HEK293 (cell line): Measurements from ENCODE around the gene PIK3IP1.

Source experiments
- CTCF ChIA-PET: fragments of 350-600 bp; formaldehyde crosslinking; extraction: SDS; loops from one replicate; lab custom pipeline; 2021; ENCODE audit warnings: antibody characterized with exemption; lab: Yijun Ruan, JAX
- POLR2A ChIA-PET: fragments of 300-600 bp; formaldehyde crosslinking; extraction: SDS; loops from one replicate; lab custom pipeline; 2020; ENCODE audit warnings: antibody characterized with exemption, inconsistent platforms; lab: Yijun Ruan, JAX
- H3K27ac ChIP-seq: fragments of 200-500 bp; sonication (Bioruptor generic); 2 replicates; pipeline ENCODE4 v1.5.1; 2014; ENCODE audit warnings: low read depth, low read length, control low read depth, inconsistent platforms; ENCODE audit errors: extremely low read depth
- H3K36me3 ChIP-seq, 2 experiments: fragments of 200-500 bp in 1 of 2; sonication (Bioruptor generic) in 1 of 2; 1 replicate in 1 of 2; 2 replicates in 1 of 2; pipeline ENCODE4 v1.5.1; 2014 to 2017; ENCODE audit warnings: inconsistent platforms in 2 of 2, low read length in 2 of 2; ENCODE audit not compliant: control insufficient read depth in 2 of 2, insufficient read depth in 1 of 2
- H3K4me1 ChIP-seq: fragments of 200-500 bp; sonication (Bioruptor generic); 2 replicates; pipeline ENCODE4 v1.5.1; 2014; ENCODE audit warnings: mild to moderate bottlenecking, low read length, inconsistent platforms; ENCODE audit not compliant: control insufficient read depth, insufficient read depth
- H3K4me3 ChIP-seq: 2 replicates; pipeline ENCODE4 v1.5.1; 2011; ENCODE audit warnings: low read depth, mild to moderate bottlenecking, control low read depth, low read length, moderate library complexity
- H3K9me3 ChIP-seq: fragments of 200-500 bp; sonication (Bioruptor generic); 2 replicates; pipeline ENCODE4 v1.5.1; 2014; ENCODE audit warnings: low read depth, low read length, inconsistent platforms; ENCODE audit not compliant: control insufficient read depth, insufficient read depth
- AEBP2 ChIP-seq: fragments of 450-650 bp; formaldehyde crosslinking; IDR thresholded peaks from 2 replicates; pipeline ENCODE4 v1.5.1; 2016; ENCODE audit warnings: missing biosample characterization, missing genetic modification characterization, borderline replicate concordance
- KLF1 ChIP-seq: fragments of 450-650 bp; formaldehyde crosslinking; IDR thresholded peaks from 2 replicates; pipeline ENCODE4 v1.5.1; 2016; ENCODE audit warnings: missing biosample characterization, missing genetic modification characterization
- ZBTB20 ChIP-seq: fragments of 450-650 bp; formaldehyde crosslinking; IDR thresholded peaks from 2 replicates; pipeline ENCODE4 v1.5.1; 2016; ENCODE audit warnings: missing biosample characterization, missing genetic modification characterization
- ZBTB44 ChIP-seq: fragments of 450-650 bp; IDR thresholded peaks from 2 replicates; pipeline ENCODE4 v1.5.1; 2018; ENCODE audit warnings: missing biosample characterization, mild to moderate bottlenecking, missing genetic modification characterization
- ZBTB48 ChIP-seq: fragments of 450-650 bp; formaldehyde crosslinking; IDR thresholded peaks from 2 replicates; pipeline ENCODE4 v1.5.1; 2016; ENCODE audit warnings: missing biosample characterization, missing genetic modification characterization
- ZNF121 ChIP-seq: fragments of 450-650 bp; formaldehyde crosslinking; IDR thresholded peaks from 2 replicates; pipeline ENCODE4 v1.5.1; 2016; ENCODE audit warnings: missing biosample characterization, missing genetic modification characterization
- ZNF138 ChIP-seq: fragments of 450-650 bp; formaldehyde crosslinking; IDR thresholded peaks from 2 replicates; pipeline ENCODE4 v1.5.1; 2016; ENCODE audit warnings: missing biosample characterization, missing genetic modification characterization, borderline replicate concordance
- ZNF202 ChIP-seq: fragments of 450-650 bp; formaldehyde crosslinking; IDR thresholded peaks from 2 replicates; pipeline ENCODE4 v1.5.1; 2016; ENCODE audit warnings: missing biosample characterization, missing genetic modification characterization, borderline replicate concordance
- ZNF223 ChIP-seq: fragments of 450-650 bp; formaldehyde crosslinking; IDR thresholded peaks from 2 replicates; pipeline ENCODE4 v1.5.1; 2016; ENCODE audit warnings: missing biosample characterization, missing genetic modification characterization
- ZNF274 ChIP-seq, 2 experiments: fragments of 200-500 bp in 1 of 2; fragments of 450-650 bp in 1 of 2; sonication (Bioruptor generic) in 1 of 2; formaldehyde crosslinking in 1 of 2; IDR thresholded peaks; 2 replicates each; pipeline versions ENCODE4 v1.5.1 to v1.6.1; 2014 to 2016; ENCODE audit warnings: borderline replicate concordance in 1 of 2, inconsistent platforms in 1 of 2, low read length in 1 of 2, missing biosample characterization in 1 of 2, missing genetic modification characterization in 1 of 2
- ZNF302 ChIP-seq: fragments of 450-650 bp; formaldehyde crosslinking; IDR thresholded peaks from 2 replicates; pipeline ENCODE4 v1.5.1; 2016; ENCODE audit warnings: missing biosample characterization, missing genetic modification characterization, low read depth
- ZNF426 ChIP-seq: fragments of 450-650 bp; formaldehyde crosslinking; IDR thresholded peaks from 2 replicates; pipeline ENCODE4 v1.5.1; 2017; ENCODE audit warnings: missing biosample characterization, missing genetic modification characterization, mild to moderate bottlenecking, inconsistent platforms, moderate library complexity
- ZNF623 ChIP-seq: fragments of 450-650 bp; formaldehyde crosslinking; IDR thresholded peaks from 2 replicates; pipeline ENCODE4 v1.5.1; 2016; ENCODE audit warnings: missing biosample characterization, missing genetic modification characterization
- ZNF645 ChIP-seq: fragments of 450-650 bp; formaldehyde crosslinking; IDR thresholded peaks from 2 replicates; pipeline ENCODE4; 2016; ENCODE audit warnings: missing biosample characterization, missing genetic modification characterization
- ZNF701 ChIP-seq: fragments of 450-650 bp; formaldehyde crosslinking; IDR thresholded peaks from 2 replicates; pipeline ENCODE4 v1.5.1; 2016; ENCODE audit warnings: missing biosample characterization, missing genetic modification characterization
- ZSCAN16 ChIP-seq: fragments of 450-650 bp; formaldehyde crosslinking; IDR thresholded peaks from 2 replicates; pipeline ENCODE4 v1.5.1; 2016; ENCODE audit warnings: missing biosample characterization, missing genetic modification characterization
- TF ChIP-seq, protein P1 (sequence below): fragments of 450-650 bp; formaldehyde crosslinking; optimal IDR thresholded peaks from 2 replicates; pipeline ENCODE3; 2016; ENCODE audit warnings: missing biosample characterization, mild to moderate bottlenecking, missing genetic modification characterization
- TF ChIP-seq, protein P2 (sequence below): fragments of 450-650 bp; formaldehyde crosslinking; IDR thresholded peaks from 2 replicates; pipeline ENCODE4 v1.5.1; 2016; ENCODE audit warnings: missing biosample characterization, missing genetic modification characterization
- TF ChIP-seq, protein P3 (sequence below): fragments of 450-650 bp; formaldehyde crosslinking; IDR thresholded peaks from 2 replicates; pipeline ENCODE4 v1.5.0; 2017; ENCODE audit warnings: missing biosample characterization, missing genetic modification characterization, borderline replicate concordance

The PIK3IP1 gene

GRCh38 chr22:31333641-31334040, 41.4 kb upstream of the PIK3IP1 start:
- Histone ChIP-seq H3K4me3 (no peak overlapping the region), H3K27ac (no peak overlapping the region), H3K36me3 (peaks cover 51 to 89% of the 10 kb centered on the region in 2 experiments), H3K4me1 (no peaks in the 10 kb centered on the region), H3K9me3 (no peaks in the 10 kb centered on the region)
- TF ChIP-seq, protein P1, sequence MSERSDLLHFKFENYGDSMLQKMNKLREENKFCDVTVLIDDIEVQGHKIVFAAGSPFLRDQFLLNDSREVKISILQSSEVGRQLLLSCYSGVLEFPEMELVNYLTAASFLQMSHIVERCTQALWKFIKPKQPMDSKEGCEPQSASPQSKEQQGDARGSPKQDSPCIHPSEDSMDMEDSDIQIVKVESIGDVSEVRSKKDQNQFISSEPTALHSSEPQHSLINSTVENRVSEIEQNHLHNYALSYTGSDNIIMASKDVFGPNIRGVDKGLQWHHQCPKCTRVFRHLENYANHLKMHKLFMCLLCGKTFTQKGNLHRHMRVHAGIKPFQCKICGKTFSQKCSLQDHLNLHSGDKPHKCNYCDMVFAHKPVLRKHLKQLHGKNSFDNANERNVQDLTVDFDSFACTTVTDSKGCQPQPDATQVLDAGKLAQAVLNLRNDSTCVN (tag by site-specific recombination) = no peak
- CTCF ChIA-PET = interaction anchor here (0.8 to 2.7 kb wide), 3 partner anchors 11 to 61 kb away, joined by 3 to 10 read pairs (median 4); no protein-coding TSS in a partner anchor
- POLR2A ChIA-PET = no interaction called here

GRCh38 chr22:31332886-31333285, 40.6 kb upstream of the PIK3IP1 start:
- Histone ChIP-seq H3K4me1 (no peaks in the 10 kb centered on the region), H3K36me3 (peaks cover 50 to 89% of the 10 kb centered on the region in 2 experiments), H3K4me3 (no peak overlapping the region), H3K9me3 (no peaks in the 10 kb centered on the region), H3K27ac (no peak overlapping the region)
- ChIA-PET CTCF (interaction anchor here (0.7 to 2.7 kb wide), 2 partner anchors 8 to 20 kb away, joined by 3 to 10 read pairs; no protein-coding TSS in a partner anchor), POLR2A (interaction anchor here (0.6 kb wide), 1 partner anchor 35 kb away, joined by 4 read pairs; no protein-coding TSS in a partner anchor)
- TF ChIP-seq ZNF302 (tag by site-specific recombination) (no peak), ZBTB44 (tag by site-specific recombination) (no peak), ZNF138 (tag by site-specific recombination) (no peak), ZNF223 (tag by site-specific recombination) (no peak), KLF1 (no peak), ZNF426 (no peak), ZNF623 (tag by site-specific recombination) (no peak), ZBTB20 (tag by site-specific recombination) (no peak), ZNF701 (tag by site-specific recombination) (no peak), ZNF274 (IDR thresholded peaks at IDR 0.05; ENCODE audit: low read length) (no peak), ZNF274 (tag by site-specific recombination; IDR thresholded peaks at IDR 0.05; ENCODE audit: borderline replicate concordance) (no peak)
- TF ChIP-seq, protein P2, sequence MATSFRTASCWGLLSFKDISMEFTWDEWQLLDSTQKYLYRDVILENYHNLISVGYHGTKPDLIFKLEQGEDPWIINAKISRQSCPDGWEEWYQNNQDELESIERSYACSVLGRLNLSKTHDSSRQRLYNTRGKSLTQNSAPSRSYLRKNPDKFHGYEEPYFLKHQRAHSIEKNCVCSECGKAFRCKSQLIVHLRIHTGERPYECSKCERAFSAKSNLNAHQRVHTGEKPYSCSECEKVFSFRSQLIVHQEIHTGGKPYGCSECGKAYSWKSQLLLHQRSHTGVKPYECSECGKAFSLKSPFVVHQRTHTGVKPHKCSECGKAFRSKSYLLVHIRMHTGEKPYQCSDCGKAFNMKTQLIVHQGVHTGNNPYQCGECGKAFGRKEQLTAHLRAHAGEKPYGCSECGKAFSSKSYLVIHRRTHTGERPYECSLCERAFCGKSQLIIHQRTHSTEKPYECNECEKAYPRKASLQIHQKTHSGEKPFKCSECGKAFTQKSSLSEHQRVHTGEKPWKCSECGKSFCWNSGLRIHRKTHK (tag by site-specific recombination) = no peak

GRCh38 chr22:31332010-31332409, 39.7 kb upstream of the PIK3IP1 start:
- Histone ChIP-seq H3K36me3 (peaks cover 50 to 89% of the 10 kb centered on the region in 2 experiments), H3K27ac (no peak overlapping the region), H3K4me3 (no peak overlapping the region), H3K9me3 (no peaks in the 10 kb centered on the region), H3K4me1 (no peaks in the 10 kb centered on the region)
- POLR2A ChIA-PET = no interaction called here
- CTCF ChIA-PET = interaction anchor here (2.7 kb wide), 1 partner anchor 19 kb away, joined by 10 read pairs; no protein-coding TSS in a partner anchor
- TF ChIP-seq ZBTB48 (tag by site-specific recombination) (no peak), AEBP2 (tag by site-specific recombination) (no peak), ZNF202 (no peak), ZNF645 (no peak), ZNF121 (tag by site-specific recombination) (no peak), ZSCAN16 (no peak)
- TF ChIP-seq, protein P3, sequence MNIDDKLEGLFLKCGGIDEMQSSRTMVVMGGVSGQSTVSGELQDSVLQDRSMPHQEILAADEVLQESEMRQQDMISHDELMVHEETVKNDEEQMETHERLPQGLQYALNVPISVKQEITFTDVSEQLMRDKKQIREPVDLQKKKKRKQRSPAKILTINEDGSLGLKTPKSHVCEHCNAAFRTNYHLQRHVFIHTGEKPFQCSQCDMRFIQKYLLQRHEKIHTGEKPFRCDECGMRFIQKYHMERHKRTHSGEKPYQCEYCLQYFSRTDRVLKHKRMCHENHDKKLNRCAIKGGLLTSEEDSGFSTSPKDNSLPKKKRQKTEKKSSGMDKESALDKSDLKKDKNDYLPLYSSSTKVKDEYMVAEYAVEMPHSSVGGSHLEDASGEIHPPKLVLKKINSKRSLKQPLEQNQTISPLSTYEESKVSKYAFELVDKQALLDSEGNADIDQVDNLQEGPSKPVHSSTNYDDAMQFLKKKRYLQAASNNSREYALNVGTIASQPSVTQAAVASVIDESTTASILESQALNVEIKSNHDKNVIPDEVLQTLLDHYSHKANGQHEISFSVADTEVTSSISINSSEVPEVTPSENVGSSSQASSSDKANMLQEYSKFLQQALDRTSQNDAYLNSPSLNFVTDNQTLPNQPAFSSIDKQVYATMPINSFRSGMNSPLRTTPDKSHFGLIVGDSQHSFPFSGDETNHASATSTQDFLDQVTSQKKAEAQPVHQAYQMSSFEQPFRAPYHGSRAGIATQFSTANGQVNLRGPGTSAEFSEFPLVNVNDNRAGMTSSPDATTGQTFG (tag by site-specific recombination) = no peak
